Urothelium cell line (cell line): ENCODE measurements around the gene EXOC6B.
"Not testable (repeated sequence)": the region's sequence is repeated elsewhere in the genome, so short reads cannot be mapped to it uniquely, and the experiment has no call there.

Source experiments
- DNase-seq: peaks from one replicate; pipeline ENCODE4 v3.0.0; 2011; ENCODE audit warnings: low spot score, mixed read lengths
- FAIRE-seq: peaks from 2 replicates; lab custom pipeline; 2011; peaks lifted over from hg19 to GRCh38; lab: Jason Lieb, UNC

The EXOC6B gene

GRCh38 chr2:72555943-72556342 lies 269.9 kb downstream of the EXOC6B start:
- no peak for FAIRE-seq

GRCh38 chr2:72555363-72555762 lies 270.5 kb downstream of the EXOC6B start:
- not testable (repeated sequence) for FAIRE-seq, DNase-seq

More at GRCh38 chr2:72555943-72556342, 269.9 kb downstream of the EXOC6B start:
- no peak for DNase-seq

GRCh38 chr2:72554910-72555309 lies 270.9 kb downstream of the EXOC6B start:
- DNase-seq, FAIRE-seq: not testable (repeated sequence)

GRCh38 chr2:72554381-72554780 lies 271.5 kb downstream of the EXOC6B start:
- no peak for FAIRE-seq
- DNase-seq: no peak

GRCh38 chr2:72548081-72548764 lies 277.6 kb downstream of the EXOC6B start:
- FAIRE-seq: no peak

GRCh38 chr2:72545790-72546189 lies 280.0 kb downstream of the EXOC6B start:
- FAIRE-seq: no peak
- no peak for DNase-seq

More at GRCh38 chr2:72548081-72548764, 277.6 kb downstream of the EXOC6B start:
- no peak for DNase-seq

- FAIRE-seq (no peak), DNase-seq (no peak)
These were observed 281.3 kb downstream of the EXOC6B start for GRCh38 chr2:72544554-72544953.

GRCh38 chr2:72543497-72544216 lies 282.2 kb downstream of the EXOC6B start:
- FAIRE-seq: no peak

GRCh38 chr2:72539071-72539552 lies 286.7 kb downstream of the EXOC6B start:
- no peak for FAIRE-seq
- peak; percentile 55 for DNase-seq

More at GRCh38 chr2:72543497-72544216, 282.2 kb downstream of the EXOC6B start:
- DNase-seq: no peak

- FAIRE-seq: no peak
- no peak for DNase-seq
These were observed 287.3 kb downstream of the EXOC6B start for GRCh38 chr2:72538486-72538885.

GRCh38 chr2:72535586-72535985 lies 290.2 kb downstream of the EXOC6B start:
- FAIRE-seq, DNase-seq: not testable (repeated sequence)

GRCh38 chr2:72533765-72534164 lies 292.1 kb downstream of the EXOC6B start:
- FAIRE-seq: no peak
- DNase-seq: peak; percentile 26

GRCh38 chr2:72527424-72527823 lies 298.4 kb downstream of the EXOC6B start:
- DNase-seq (no peak), FAIRE-seq (no peak)

GRCh38 chr2:72526623-72527022 lies 299.2 kb downstream of the EXOC6B start:
- FAIRE-seq (no peak), DNase-seq (no peak)

GRCh38 chr2:72524071-72524470 lies 301.8 kb downstream of the EXOC6B start:
- no peak for FAIRE-seq
- DNase-seq: no peak

- DNase-seq (no peak), FAIRE-seq (no peak)
These were observed 310.1 kb downstream of the EXOC6B start for GRCh38 chr2:72515696-72516095.

GRCh38 chr2:72513011-72513410 lies 312.8 kb downstream of the EXOC6B start:
- FAIRE-seq (no peak), DNase-seq (no peak)

GRCh38 chr2:72512376-72512775 lies 313.5 kb downstream of the EXOC6B start:
- FAIRE-seq (no peak), DNase-seq (no peak)

GRCh38 chr2:72511906-72512305 lies 313.9 kb downstream of the EXOC6B start:
- FAIRE-seq: no peak

GRCh38 chr2:72497763-72498162 lies 328.1 kb downstream of the EXOC6B start:
- FAIRE-seq (no peak), DNase-seq (no peak)

More at GRCh38 chr2:72511906-72512305, 313.9 kb downstream of the EXOC6B start:
- DNase-seq: no peak

- FAIRE-seq (no peak), DNase-seq (no peak)
These were observed 329.4 kb downstream of the EXOC6B start for GRCh38 chr2:72496479-72496878.

GRCh38 chr2:72494392-72494791 lies 331.4 kb downstream of the EXOC6B start:
- FAIRE-seq (no peak), DNase-seq (no peak)
